ENCODE data around the gene ZBBX.

- TF ChIP-seq, protein P1, sequence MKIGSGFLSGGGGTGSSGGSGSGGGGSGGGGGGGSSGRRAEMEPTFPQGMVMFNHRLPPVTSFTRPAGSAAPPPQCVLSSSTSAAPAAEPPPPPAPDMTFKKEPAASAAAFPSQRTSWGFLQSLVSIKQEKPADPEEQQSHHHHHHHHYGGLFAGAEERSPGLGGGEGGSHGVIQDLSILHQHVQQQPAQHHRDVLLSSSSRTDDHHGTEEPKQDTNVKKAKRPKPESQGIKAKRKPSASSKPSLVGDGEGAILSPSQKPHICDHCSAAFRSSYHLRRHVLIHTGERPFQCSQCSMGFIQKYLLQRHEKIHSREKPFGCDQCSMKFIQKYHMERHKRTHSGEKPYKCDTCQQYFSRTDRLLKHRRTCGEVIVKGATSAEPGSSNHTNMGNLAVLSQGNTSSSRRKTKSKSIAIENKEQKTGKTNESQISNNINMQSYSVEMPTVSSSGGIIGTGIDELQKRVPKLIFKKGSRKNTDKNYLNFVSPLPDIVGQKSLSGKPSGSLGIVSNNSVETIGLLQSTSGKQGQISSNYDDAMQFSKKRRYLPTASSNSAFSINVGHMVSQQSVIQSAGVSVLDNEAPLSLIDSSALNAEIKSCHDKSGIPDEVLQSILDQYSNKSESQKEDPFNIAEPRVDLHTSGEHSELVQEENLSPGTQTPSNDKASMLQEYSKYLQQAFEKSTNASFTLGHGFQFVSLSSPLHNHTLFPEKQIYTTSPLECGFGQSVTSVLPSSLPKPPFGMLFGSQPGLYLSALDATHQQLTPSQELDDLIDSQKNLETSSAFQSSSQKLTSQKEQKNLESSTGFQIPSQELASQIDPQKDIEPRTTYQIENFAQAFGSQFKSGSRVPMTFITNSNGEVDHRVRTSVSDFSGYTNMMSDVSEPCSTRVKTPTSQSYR (CRISPR knock-in tag; IDR thresholded peaks at IDR 0.05), result no peak
- TF ChIP-seq, protein P2, sequence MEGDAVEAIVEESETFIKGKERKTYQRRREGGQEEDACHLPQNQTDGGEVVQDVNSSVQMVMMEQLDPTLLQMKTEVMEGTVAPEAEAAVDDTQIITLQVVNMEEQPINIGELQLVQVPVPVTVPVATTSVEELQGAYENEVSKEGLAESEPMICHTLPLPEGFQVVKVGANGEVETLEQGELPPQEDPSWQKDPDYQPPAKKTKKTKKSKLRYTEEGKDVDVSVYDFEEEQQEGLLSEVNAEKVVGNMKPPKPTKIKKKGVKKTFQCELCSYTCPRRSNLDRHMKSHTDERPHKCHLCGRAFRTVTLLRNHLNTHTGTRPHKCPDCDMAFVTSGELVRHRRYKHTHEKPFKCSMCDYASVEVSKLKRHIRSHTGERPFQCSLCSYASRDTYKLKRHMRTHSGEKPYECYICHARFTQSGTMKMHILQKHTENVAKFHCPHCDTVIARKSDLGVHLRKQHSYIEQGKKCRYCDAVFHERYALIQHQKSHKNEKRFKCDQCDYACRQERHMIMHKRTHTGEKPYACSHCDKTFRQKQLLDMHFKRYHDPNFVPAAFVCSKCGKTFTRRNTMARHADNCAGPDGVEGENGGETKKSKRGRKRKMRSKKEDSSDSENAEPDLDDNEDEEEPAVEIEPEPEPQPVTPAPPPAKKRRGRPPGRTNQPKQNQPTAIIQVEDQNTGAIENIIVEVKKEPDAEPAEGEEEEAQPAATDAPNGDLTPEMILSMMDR (IDR thresholded peaks at IDR 0.05), result no peak
- TF ChIP-seq USF2 (CRISPR knock-in tag; IDR thresholded peaks at IDR 0.05) (no peak), CREB1 (CRISPR knock-in tag; IDR thresholded peaks at IDR 0.05) (no peak), NFYB (CRISPR knock-in tag; conservative IDR thresholded peaks at IDR 0.05; ENCODE audit: low read depth) (no peak), ETV6 (CRISPR knock-in tag; IDR thresholded peaks at IDR 0.05) (no peak)
These were observed 133.8 kb downstream of the ZBBX start for GRCh38 chr3:167246252-167246651.

Measured in WTC11 (cell line).